H1 (cell line): Measurements from ENCODE around the gene ALOX5AP. TPM values are rescaled to one million over a fixed set of nuclear protein-coding genes. Genes with fewer than 3 reads are reported as not detected.

Experiments
- CTCF ChIA-PET: fragments of 300-600 bp; sonication (Branson Sonifier 250); formaldehyde crosslinking; loops from one replicate; lab custom pipeline; 2021; ENCODE audit not compliant: partially characterized antibody; lab: Charles Lee
- POLR2A ChIA-PET: fragments of 300-600 bp; sonication (Branson Sonifier 250); formaldehyde crosslinking; loops from one replicate; lab custom pipeline; 2021; ENCODE audit warnings: inconsistent platforms; ENCODE audit not compliant: partially characterized antibody; lab: Charles Lee
- DNase-seq, 2 experiments: peaks; one replicate each; pipeline versions ENCODE4 v3.0.0 to v3.0.0-alpha.2; 2010 to 2022; ENCODE audit warnings: low spot score in 2 of 2, low read depth in 1 of 2, mixed read lengths in 1 of 2
- FAIRE-seq: peaks from 2 replicates; lab custom pipeline; 2011; peaks lifted over from hg19 to GRCh38; lab: Jason Lieb, UNC
- H2AFZ ChIP-seq: 2 replicates; pipeline ENCODE4 v1.8.1; 2012; ENCODE audit warnings: low read length, inconsistent platforms
- H2AK5ac ChIP-seq: 2 replicates; pipeline ENCODE4 v1.6.1; 2013; ENCODE audit warnings: low read depth, low read length
- H2BK120ac ChIP-seq: replicated peaks from 2 replicates; pipeline ENCODE3; 2013; ENCODE audit warnings: low read depth, low read length, inconsistent platforms
- H2BK12ac ChIP-seq: 2 replicates; pipeline ENCODE4 v1.6.1; 2013; ENCODE audit warnings: low read depth, low read length
- H2BK15ac ChIP-seq: 2 replicates; pipeline ENCODE4 v1.6.1; 2013; ENCODE audit warnings: low read length
- H2BK20ac ChIP-seq: 2 replicates; pipeline ENCODE4 v1.6.1; 2013; ENCODE audit warnings: low read length
- H2BK5ac ChIP-seq: 2 replicates; pipeline ENCODE4 v1.6.1; 2013; ENCODE audit warnings: low read depth, low read length
- H3K14ac ChIP-seq: 2 replicates; pipeline ENCODE4 v1.6.1; 2013; ENCODE audit warnings: inconsistent platforms; ENCODE audit not compliant: insufficient read length
- H3K18ac ChIP-seq: 2 replicates; pipeline ENCODE4 v1.6.1; 2013; ENCODE audit warnings: low read length; ENCODE audit errors: extremely low read depth
- H3K23ac ChIP-seq: 2 replicates; pipeline ENCODE4 v1.6.1; 2013; ENCODE audit warnings: inconsistent platforms; ENCODE audit not compliant: insufficient read length
- H3K23me2 ChIP-seq: 2 replicates; pipeline ENCODE4 v1.6.1; 2013; ENCODE audit warnings: low read depth, low read length
- H3K27ac ChIP-seq: 2 replicates; pipeline ENCODE4 v1.6.1; 2011; ENCODE audit warnings: low read depth, low read length, inconsistent platforms
- H3K27me3 ChIP-seq, 4 experiments: replicated peaks in 1 of 4; 1 replicate in 1 of 4; 2 replicates in 3 of 4; pipeline versions ENCODE4 v1.6.1 to v1.8.1; 2011 to 2013; ENCODE audit warnings: low read length in 3 of 4, mild to moderate bottlenecking in 3 of 4, inconsistent platforms in 2 of 4, mixed read lengths in 2 of 4, moderate library complexity in 1 of 4; ENCODE audit not compliant: control insufficient read depth in 3 of 4, insufficient read depth in 3 of 4; ENCODE audit errors: extremely low read depth in 1 of 4
- H3K36me3 ChIP-seq, 4 experiments: 2 replicates each; pipeline versions ENCODE4 v1.6.1 to v1.8.1; 2011 to 2013; ENCODE audit warnings: mild to moderate bottlenecking in 4 of 4, low read length in 3 of 4, moderate library complexity in 2 of 4, control low read depth in 1 of 4, inconsistent platforms in 1 of 4; ENCODE audit not compliant: insufficient read depth in 4 of 4, control insufficient read depth in 2 of 4
- H3K4ac ChIP-seq: replicated peaks from 2 replicates; pipeline ENCODE3; 2013; ENCODE audit warnings: low read length, low read depth, mixed read lengths, inconsistent platforms; ENCODE audit not compliant: insufficient read length
- H3K4me1 ChIP-seq, 4 experiments: replicated peaks in 1 of 4; 1 replicate in 1 of 4; 2 replicates in 3 of 4; pipeline versions ENCODE4 v1.6.1 to v1.8.1; 2011 to 2013; ENCODE audit warnings: low read length in 3 of 4, inconsistent platforms in 2 of 4, mixed read lengths in 1 of 4; ENCODE audit not compliant: insufficient read depth in 4 of 4, control insufficient read depth in 3 of 4
- H3K4me2 ChIP-seq, 2 experiments: 2 replicates each; pipeline versions ENCODE4 v1.6.1 to v1.8.1; 2011 to 2013; ENCODE audit warnings: low read depth in 2 of 2, low read length in 2 of 2, control low read depth in 1 of 2, inconsistent platforms in 1 of 2, mild to moderate bottlenecking in 1 of 2; ENCODE audit not compliant: insufficient read depth in 1 of 2
- H3K4me3 ChIP-seq, 4 experiments: fragments of 200-600, 300-600 bp in 1 of 4; sonication (generic), shearing (Covaris generic), sonication (Bioruptor Twin) in 1 of 4; 2 replicates each; pipeline versions ENCODE4 v1.5.1 to v1.8.1; 2011 to 2016; ENCODE audit warnings: low read length in 4 of 4, low read depth in 3 of 4, control low read depth in 2 of 4, inconsistent platforms in 2 of 4, mild to moderate bottlenecking in 2 of 4, mixed read lengths in 1 of 4, moderate library complexity in 1 of 4; ENCODE audit not compliant: insufficient read depth in 2 of 4; ENCODE audit errors: extremely low read depth in 1 of 4
- H3K56ac ChIP-seq: replicated peaks from 2 replicates; pipeline ENCODE3; 2013; ENCODE audit warnings: low read depth, mild to moderate bottlenecking, mixed read lengths, low read length, inconsistent platforms; ENCODE audit not compliant: insufficient read length
- H3K79me1 ChIP-seq: 2 replicates; pipeline ENCODE4 v1.6.1; 2013; ENCODE audit warnings: low read depth, low read length, control low read depth
- H3K79me2 ChIP-seq, 2 experiments: 2 replicates each; pipeline versions ENCODE4 v1.6.1 to v1.8.1; 2012 to 2013; ENCODE audit warnings: low read length in 2 of 2, mild to moderate bottlenecking in 2 of 2, inconsistent platforms in 1 of 2; ENCODE audit not compliant: insufficient read depth in 2 of 2, control insufficient read depth in 1 of 2
- H3K9ac ChIP-seq, 4 experiments: replicated peaks in 1 of 4; 1 replicate in 1 of 4; 2 replicates in 3 of 4; pipeline versions ENCODE4 v1.6.1 to v1.8.1; 2011 to 2013; ENCODE audit warnings: low read depth in 3 of 4, low read length in 3 of 4, control low read depth in 2 of 4, mild to moderate bottlenecking in 2 of 4, moderate library complexity in 2 of 4, inconsistent platforms in 1 of 4; ENCODE audit errors: extremely low read depth in 1 of 4
- H3K9me3 ChIP-seq, 2 experiments: 2 replicates each; pipeline versions ENCODE4 v1.6.1 to v1.8.1; 2012 to 2013; ENCODE audit warnings: mild to moderate bottlenecking in 2 of 2, moderate library complexity in 2 of 2, control low read depth in 1 of 2, inconsistent platforms in 1 of 2, low read depth in 1 of 2, low read length in 1 of 2, mixed read lengths in 1 of 2; ENCODE audit not compliant: insufficient read depth in 2 of 2
- H4K20me1 ChIP-seq, 2 experiments: replicated peaks in 1 of 2; 2 replicates each; pipeline versions ENCODE3 to v1.8.1; 2011 to 2013; ENCODE audit warnings: inconsistent platforms in 2 of 2, low read length in 2 of 2, mild to moderate bottlenecking in 1 of 2; ENCODE audit not compliant: insufficient read depth in 2 of 2, control insufficient read depth in 1 of 2
- H4K5ac ChIP-seq: 2 replicates; pipeline ENCODE4 v1.6.1; 2013; ENCODE audit warnings: low read length, low read depth, mixed read lengths, inconsistent platforms; ENCODE audit not compliant: insufficient read length
- H4K8ac ChIP-seq: 2 replicates; pipeline ENCODE4 v1.8.0; 2013; ENCODE audit warnings: mild to moderate bottlenecking, moderate library complexity, low read length, inconsistent platforms; ENCODE audit not compliant: insufficient read depth; ENCODE audit errors: extremely low read depth
- H4K91ac ChIP-seq: replicated peaks from 2 replicates; pipeline ENCODE3; 2013; ENCODE audit warnings: low read length, mixed read lengths, inconsistent platforms; ENCODE audit not compliant: insufficient read length
- POLR2AphosphoS5 ChIP-seq: IDR thresholded peaks from 2 replicates; pipeline ENCODE4 v1.6.1; 2011; ENCODE audit warnings: low read depth, low read length
- WGBS, 2 experiments: shearing (Covaris generic) in 1 of 2; methylation state at CpG; one replicate each; pipeline versions ENCODE4 v1.1.6 to v1.1.7; 2013 to 2015; ENCODE audit warnings: low lambda C conversion rate in 2 of 2, mixed read lengths in 2 of 2, inconsistent platforms in 1 of 2, low coverage in 1 of 2, missing lambda C conversion rate in 1 of 2; ENCODE audit not compliant: insufficient replicate concordance in 2 of 2, insufficient coverage in 1 of 2, insufficient read length in 1 of 2; ENCODE audit errors: extremely low coverage in 1 of 2, missing lambda C conversion rate in 1 of 2; 5-methylcytosine and 5-hydroxymethylcytosine counted together
- polyA plus RNA-seq, 7 experiments: library from polyadenylated mRNA; depleted of rRNA in 3 of 7; stranded (reverse) in 5 of 7; unstranded in 2 of 7; fragments of >200 nt in 5 of 7; fragments of 200-250 nt in 2 of 7; gene quantifications; 1 replicate in 5 of 7; 2 replicates in 1 of 7; 4 replicates in 1 of 7; pipeline versions ENCODE4 v1.2.1 to v1.2.3, GENCODE V29; 2011 to 2013; ENCODE audit warnings: missing spikeins in 2 of 7, mixed read lengths in 2 of 7
- total RNA-seq: library from RNA; stranded (reverse); fragmentation: NEBNext Ultra II Directional; extraction: Animal tissue kit (Norgen Biotek cat#: 25700); gene quantifications from 2 replicates; pipeline ENCODE4 v1.2.1, GENCODE V29; 2021

The ALOX5AP gene
- total and polyA plus RNA-seq, 2 of the 8 experiments (the other 6 are each of a cell fraction or from before 2014, with no cell fraction given) = not detected

- no peak overlapping the region for H4K91ac ChIP-seq
- H3K56ac ChIP-seq = no peak overlapping the region
- no peak overlapping the region for H3K4ac ChIP-seq
- H4K20me1 ChIP-seq = no peaks in the 10 kb centered on the region
- H3K23me2 ChIP-seq = no peaks in the 10 kb centered on the region
- H3K4me1 ChIP-seq = no peaks in the 10 kb centered on the region
- H3K79me2 ChIP-seq = no peaks in the 10 kb centered on the region
- H2BK5ac ChIP-seq = no peak overlapping the region
- no peaks in the 10 kb centered on the region for H3K79me1 ChIP-seq
- DNase-seq (no peak), FAIRE-seq (no peak)
- H3K27ac ChIP-seq = no peak overlapping the region
- ChIA-PET POLR2A (no interaction called here), CTCF (interaction anchor here (1.2 kb wide), 1 partner anchor 33 kb away, joined by 3 read pairs; no protein-coding TSS in a partner anchor)
- no peaks in the 10 kb centered on the region for H3K27me3 ChIP-seq
- 71% methylated on average over 6 of the region's 6 CpGs; no CpG with 5 or more reads in 1 of the 2 experiments for WGBS, 2 experiments
- H2BK15ac ChIP-seq = no peak overlapping the region
- H2BK20ac ChIP-seq = no peak overlapping the region
- no peak overlapping the region for H4K5ac ChIP-seq
- H3K36me3 ChIP-seq = no peaks in the 10 kb centered on the region
- no peak overlapping the region for H3K4me3 ChIP-seq
- no peak overlapping the region for H4K8ac ChIP-seq
- H3K9ac ChIP-seq = no peak overlapping the region
- H2BK120ac ChIP-seq = no peak overlapping the region
- no peak overlapping the region for H3K23ac ChIP-seq
- no peak overlapping the region for H3K4me2 ChIP-seq
- H2AK5ac ChIP-seq = no peak overlapping the region
- H3K9me3 ChIP-seq = no peaks in the 10 kb centered on the region
- no peak overlapping the region for H3K14ac ChIP-seq
- no peak overlapping the region for H3K18ac ChIP-seq
- H2BK12ac ChIP-seq = no peak overlapping the region
- H2AFZ ChIP-seq = no peak overlapping the region
- TF ChIP-seq POLR2AphosphoS5 = no peak
Observed at GRCh38 chr13:30711837-30712236, 23.5 kb upstream of the ALOX5AP start.
